GM12874 (cell line): ENCODE data around the gene DNAJB7.

Source experiments
- TF ChIP-seq, protein P1 (sequence below): IDR thresholded peaks from 2 replicates; pipeline ENCODE4 v1.5.1; 2011; ENCODE audit warnings: low read depth, mild to moderate bottlenecking, control low read depth, low read length, moderate library complexity; ENCODE audit not compliant: insufficient read depth

DNAJB7 gene

DNA sequence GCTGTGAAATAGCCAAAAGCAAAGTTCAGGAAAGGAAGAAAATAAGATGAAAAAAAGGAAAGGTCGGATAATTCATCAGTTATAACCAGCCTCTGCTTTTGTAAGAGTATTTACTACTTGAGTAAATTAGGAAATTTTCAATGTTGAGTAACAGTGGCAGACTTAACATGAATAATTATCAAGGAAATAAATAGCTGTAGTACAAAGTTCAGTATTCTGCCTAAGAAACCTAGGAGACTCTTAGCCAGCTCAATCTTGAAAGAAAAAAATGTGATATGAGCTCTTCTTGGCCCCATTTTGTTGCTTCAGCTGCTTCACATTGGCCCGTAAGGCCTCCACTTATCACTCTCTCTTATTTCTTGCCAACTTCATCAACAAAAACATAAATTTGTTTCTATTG is 17.0 kb upstream of the DNAJB7 start:
- TF ChIP-seq, protein P1, sequence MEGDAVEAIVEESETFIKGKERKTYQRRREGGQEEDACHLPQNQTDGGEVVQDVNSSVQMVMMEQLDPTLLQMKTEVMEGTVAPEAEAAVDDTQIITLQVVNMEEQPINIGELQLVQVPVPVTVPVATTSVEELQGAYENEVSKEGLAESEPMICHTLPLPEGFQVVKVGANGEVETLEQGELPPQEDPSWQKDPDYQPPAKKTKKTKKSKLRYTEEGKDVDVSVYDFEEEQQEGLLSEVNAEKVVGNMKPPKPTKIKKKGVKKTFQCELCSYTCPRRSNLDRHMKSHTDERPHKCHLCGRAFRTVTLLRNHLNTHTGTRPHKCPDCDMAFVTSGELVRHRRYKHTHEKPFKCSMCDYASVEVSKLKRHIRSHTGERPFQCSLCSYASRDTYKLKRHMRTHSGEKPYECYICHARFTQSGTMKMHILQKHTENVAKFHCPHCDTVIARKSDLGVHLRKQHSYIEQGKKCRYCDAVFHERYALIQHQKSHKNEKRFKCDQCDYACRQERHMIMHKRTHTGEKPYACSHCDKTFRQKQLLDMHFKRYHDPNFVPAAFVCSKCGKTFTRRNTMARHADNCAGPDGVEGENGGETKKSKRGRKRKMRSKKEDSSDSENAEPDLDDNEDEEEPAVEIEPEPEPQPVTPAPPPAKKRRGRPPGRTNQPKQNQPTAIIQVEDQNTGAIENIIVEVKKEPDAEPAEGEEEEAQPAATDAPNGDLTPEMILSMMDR, result no peak

DNA sequence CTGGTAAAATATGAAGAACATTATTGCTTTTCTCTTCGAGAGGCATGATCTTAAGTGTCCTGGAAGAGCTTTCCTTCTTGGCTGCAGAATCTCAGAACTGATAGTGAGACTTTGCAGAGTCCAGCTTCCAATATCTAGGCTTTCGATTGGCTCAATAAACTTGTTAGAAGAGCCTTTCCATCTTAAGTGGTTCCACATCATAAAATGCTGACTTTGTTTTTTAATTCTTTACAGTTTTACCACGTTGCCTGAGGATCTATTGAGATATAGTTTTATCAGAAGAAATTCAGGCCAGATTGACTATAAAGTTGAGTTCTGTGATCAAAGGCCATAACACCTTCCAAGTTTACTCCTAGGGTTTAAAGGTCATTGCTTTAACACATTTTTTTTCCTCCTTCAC is 15.6 kb upstream of the DNAJB7 start:
- TF ChIP-seq, protein P1, result no peak

DNA sequence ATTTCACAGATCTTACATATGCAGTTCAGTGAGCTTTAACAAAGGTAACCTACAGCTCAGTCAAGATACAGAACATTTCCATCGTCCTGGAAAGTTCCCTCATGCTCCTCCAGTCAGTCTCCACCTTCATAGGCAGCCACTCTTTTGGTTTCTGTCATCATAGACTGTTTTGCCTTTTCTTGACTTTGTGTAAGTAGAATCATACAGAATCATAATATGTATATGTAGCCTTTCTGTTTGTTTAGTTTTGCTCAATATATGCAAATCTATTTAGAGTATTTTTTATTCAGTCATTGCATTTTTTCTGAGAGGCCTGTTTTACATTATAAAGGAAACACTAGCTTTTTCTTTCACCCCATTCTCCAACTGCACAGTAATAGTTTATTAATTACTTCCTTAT is 15.0 kb upstream of the DNAJB7 start:
- TF ChIP-seq, protein P1, result no peak

DNA sequence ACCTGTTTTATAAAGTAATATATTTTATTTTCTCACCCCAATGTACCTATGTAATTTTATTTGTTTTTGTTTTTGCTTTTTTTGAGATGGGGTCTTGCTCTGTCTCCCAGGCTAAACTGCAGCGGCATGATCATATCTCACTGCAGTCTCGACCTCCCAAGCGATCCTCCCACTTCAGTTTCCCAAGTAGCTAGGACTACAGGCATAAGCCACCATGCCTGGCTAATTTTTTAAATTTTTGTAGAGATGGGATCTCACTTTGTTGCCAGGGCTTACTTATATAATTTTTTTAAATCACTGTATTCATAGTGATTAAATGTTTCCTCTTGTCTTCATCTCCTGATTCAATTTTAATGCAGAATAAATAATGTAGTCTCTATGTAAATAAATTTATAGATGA is 13.2 kb upstream of the DNAJB7 start:
- TF ChIP-seq, protein P1, result no peak

DNA sequence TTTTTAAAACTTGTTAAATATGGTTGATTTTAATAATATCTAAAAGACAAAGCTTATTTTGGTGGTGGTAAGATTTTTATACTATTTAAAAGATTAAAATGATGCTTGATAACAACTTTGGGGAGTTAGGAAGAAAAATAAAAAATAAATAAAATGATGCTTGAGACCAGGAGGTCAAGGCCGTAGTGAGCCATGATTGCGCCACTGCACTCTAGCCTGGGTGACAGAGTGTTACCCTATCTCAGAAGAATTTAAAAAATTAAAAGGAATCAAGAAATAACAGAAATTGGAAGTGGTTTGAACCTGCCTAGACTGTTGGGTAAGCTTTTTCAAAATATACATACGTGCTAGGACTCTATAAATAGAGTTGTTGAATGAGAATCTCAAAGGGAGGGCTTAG is 12.1 kb upstream of the DNAJB7 start:
- TF ChIP-seq, protein P1, result no peak

DNA sequence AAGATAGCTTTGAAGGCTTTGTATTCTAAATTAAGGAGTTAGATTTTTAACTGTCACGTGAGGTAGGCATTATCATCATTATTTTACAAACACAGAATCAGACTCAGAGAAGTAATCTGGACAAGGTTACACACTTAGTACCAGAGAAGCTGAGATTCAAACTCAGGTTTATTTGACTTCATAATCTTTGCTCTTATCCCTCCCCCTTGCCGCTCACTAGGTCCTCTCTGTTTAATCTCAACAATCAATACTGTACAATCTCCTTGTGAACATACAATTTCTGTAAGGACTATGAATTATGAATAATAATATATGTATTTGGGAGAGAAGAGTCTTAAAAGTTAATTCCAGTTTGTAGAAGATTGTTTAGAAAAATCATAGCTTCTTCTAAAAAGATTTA is 5.2 kb upstream of the DNAJB7 start:
- TF ChIP-seq, protein P1, result no peak

DNA sequence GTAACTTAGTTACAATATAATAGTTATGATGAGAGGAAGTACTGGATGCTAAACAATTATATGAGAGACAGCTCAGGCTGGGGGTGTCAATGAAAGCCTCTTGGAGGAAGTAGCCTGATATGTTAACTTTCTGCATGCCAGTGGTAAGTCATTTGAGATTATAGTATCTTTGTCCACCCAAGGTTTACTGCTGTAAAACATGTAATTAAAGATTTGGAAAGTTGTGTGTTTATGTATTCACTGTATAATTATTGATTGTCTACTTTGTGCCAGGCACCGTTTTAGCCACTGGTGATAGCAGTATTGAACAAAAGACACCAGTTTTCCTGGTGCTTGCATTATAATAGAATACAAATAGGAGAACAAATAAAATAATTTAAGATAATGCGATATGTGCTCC is 624 bp upstream of the DNAJB7 start:
- TF ChIP-seq, protein P1, result no peak
